Astrocyte (in vitro differentiated cells and primary cell): Measurements from ENCODE around the gene SNX3. TPM values are rescaled to one million over a fixed set of nuclear protein-coding genes. Genes with fewer than 3 reads are reported as not detected.

ENCODE experiments used
- DNase-seq: peaks from one replicate; pipeline ENCODE4 v3.0.0-alpha.2; 2010; ENCODE audit warnings: low read depth
- FAIRE-seq: peaks from 2 replicates; lab custom pipeline; 2011; peaks lifted over from hg19 to GRCh38; lab: Jason Lieb, UNC
- H2AFZ ChIP-seq: 2 replicates; pipeline ENCODE4 v1.6.0; 2012; ENCODE audit warnings: low read depth, low read length, inconsistent platforms
- H3K27ac ChIP-seq: 2 replicates; pipeline ENCODE4 v1.5.1; 2011; ENCODE audit warnings: low read depth, low read length, inconsistent platforms
- H3K27me3 ChIP-seq: 2 replicates; pipeline ENCODE4 v1.6.0; 2011; ENCODE audit warnings: low read length, inconsistent platforms; ENCODE audit not compliant: insufficient read depth
- H3K36me3 ChIP-seq: 2 replicates; pipeline ENCODE4 v1.5.1; 2011; ENCODE audit warnings: low read length, inconsistent platforms; ENCODE audit not compliant: insufficient read depth
- H3K4me1 ChIP-seq: 2 replicates; pipeline ENCODE4 v1.5.1; 2011; ENCODE audit warnings: low read length, inconsistent platforms; ENCODE audit not compliant: insufficient read depth
- H3K4me2 ChIP-seq: 2 replicates; pipeline ENCODE4 v1.6.0; 2012; ENCODE audit warnings: low read length, inconsistent platforms
- H3K4me3 ChIP-seq: 2 replicates; pipeline ENCODE4 v1.5.1; 2011; ENCODE audit warnings: low read depth, mild to moderate bottlenecking, low read length, inconsistent platforms; ENCODE audit not compliant: insufficient read depth
- H3K79me2 ChIP-seq: 2 replicates; pipeline ENCODE4 v1.6.0; 2012; ENCODE audit warnings: mild to moderate bottlenecking, low read length, inconsistent platforms; ENCODE audit not compliant: insufficient read depth
- H3K9ac ChIP-seq: 2 replicates; pipeline ENCODE4 v1.6.0; 2012; ENCODE audit warnings: mild to moderate bottlenecking, low read length, inconsistent platforms
- H3K9me3 ChIP-seq: 2 replicates; pipeline ENCODE4 v1.5.1; 2012; ENCODE audit warnings: low read depth, mild to moderate bottlenecking, low read length, inconsistent platforms; ENCODE audit not compliant: insufficient read depth
- H4K20me1 ChIP-seq: 2 replicates; pipeline ENCODE4 v1.6.0; 2012; ENCODE audit warnings: low read length, inconsistent platforms; ENCODE audit not compliant: insufficient read depth
- H3K27ac Mint-ChIP-seq: one replicate; pipeline ENCODE4 v1.8.0; 2021; ENCODE audit warnings: mild to moderate bottlenecking, mixed read lengths; ENCODE audit not compliant: unreplicated experiment
- H3K27me3 Mint-ChIP-seq: one replicate; pipeline ENCODE4 v1.8.0; 2021; ENCODE audit warnings: low read depth, mixed read lengths; ENCODE audit not compliant: unreplicated experiment
- H3K36me3 Mint-ChIP-seq: one replicate; pipeline ENCODE4 v1.8.0; 2021; ENCODE audit warnings: low read depth, mixed read lengths; ENCODE audit not compliant: unreplicated experiment
- H3K4me1 Mint-ChIP-seq: one replicate; pipeline ENCODE4 v1.8.0; 2021; ENCODE audit warnings: low read depth, mixed read lengths; ENCODE audit not compliant: unreplicated experiment
- H3K4me3 Mint-ChIP-seq: one replicate; pipeline ENCODE4 v1.8.0; 2021; ENCODE audit warnings: mild to moderate bottlenecking, moderate library complexity, mixed read lengths; ENCODE audit not compliant: unreplicated experiment
- H3K9me3 Mint-ChIP-seq: one replicate; pipeline ENCODE4 v1.8.0; 2021; ENCODE audit warnings: mild to moderate bottlenecking, mixed read lengths; ENCODE audit not compliant: unreplicated experiment
- CTCF ChIP-seq: IDR thresholded peaks from 2 replicates; pipeline ENCODE4 v1.5.1; 2011; ENCODE audit warnings: low read depth, mild to moderate bottlenecking, inconsistent platforms, low read length, moderate library complexity; ENCODE audit not compliant: insufficient read depth
- EZH2 ChIP-seq: IDR thresholded peaks from 2 replicates; pipeline ENCODE4 v1.6.1; 2012; ENCODE audit warnings: mild to moderate bottlenecking, low read length, inconsistent platforms; ENCODE audit not compliant: insufficient read depth
- total RNA-seq: library from RNA; stranded (reverse); gene quantifications from 2 replicates; pipeline ENCODE4 v1.2.1, GENCODE V29; 2021

The SNX3 gene
- total RNA-seq, 1 donor from 2014 or later = 165 TPM

GRCh38 chr6:108200631-108201030 is 60.2 kb downstream of the SNX3 start:
- no peaks in the 10 kb centered on the region for H3K79me2 ChIP-seq
- no peaks in the 10 kb centered on the region for H3K4me1 Mint-ChIP-seq
- H3K9ac ChIP-seq = no peak overlapping the region
- TF ChIP-seq CTCF = no peak
- TF ChIP-seq EZH2 = no peak
- H3K27ac Mint-ChIP-seq = no peak overlapping the region
- H3K9me3 ChIP-seq = no peaks in the 10 kb centered on the region
- DNase-seq (peak; percentile 62), FAIRE-seq (no peak)
- peaks cover 13% of the 10 kb centered on the region for H3K36me3 Mint-ChIP-seq
- H3K27me3 ChIP-seq = no peaks in the 10 kb centered on the region
- no peak overlapping the region for H3K27ac ChIP-seq
- no peaks in the 10 kb centered on the region for H3K36me3 ChIP-seq
- H3K4me3 ChIP-seq = no peak overlapping the region
- H4K20me1 ChIP-seq = no peaks in the 10 kb centered on the region
- no peak overlapping the region for H2AFZ ChIP-seq
- H3K4me1 ChIP-seq = peaks cover 7% of the 10 kb centered on the region
- H3K9me3 Mint-ChIP-seq = no peaks in the 10 kb centered on the region
- H3K27me3 Mint-ChIP-seq = no peaks in the 10 kb centered on the region
- H3K4me3 Mint-ChIP-seq = no peak overlapping the region
- no peak overlapping the region for H3K4me2 ChIP-seq

GRCh38 chr6:108200186-108200585 is 60.7 kb downstream of the SNX3 start:
- Mint-ChIP-seq H3K4me1 (no peaks in the 10 kb centered on the region), H3K4me3 (no peak overlapping the region), H3K36me3 (peaks cover 13% of the 10 kb centered on the region), H3K27ac (no peak overlapping the region), H3K9me3 (no peaks in the 10 kb centered on the region), H3K27me3 (no peaks in the 10 kb centered on the region)
- DNase-seq (no peak), FAIRE-seq (no peak)
- Histone ChIP-seq H3K36me3 (no peaks in the 10 kb centered on the region), H3K4me2 (no peak overlapping the region), H4K20me1 (no peaks in the 10 kb centered on the region), H3K27me3 (no peaks in the 10 kb centered on the region), H3K27ac (no peak overlapping the region), H3K9me3 (no peaks in the 10 kb centered on the region), H3K79me2 (no peaks in the 10 kb centered on the region), H2AFZ (no peak overlapping the region), H3K4me3 (no peak overlapping the region), H3K9ac (no peak overlapping the region), H3K4me1 (peaks cover 7% of the 10 kb centered on the region)
- TF ChIP-seq CTCF (no peak), EZH2 (no peak)

DNA sequence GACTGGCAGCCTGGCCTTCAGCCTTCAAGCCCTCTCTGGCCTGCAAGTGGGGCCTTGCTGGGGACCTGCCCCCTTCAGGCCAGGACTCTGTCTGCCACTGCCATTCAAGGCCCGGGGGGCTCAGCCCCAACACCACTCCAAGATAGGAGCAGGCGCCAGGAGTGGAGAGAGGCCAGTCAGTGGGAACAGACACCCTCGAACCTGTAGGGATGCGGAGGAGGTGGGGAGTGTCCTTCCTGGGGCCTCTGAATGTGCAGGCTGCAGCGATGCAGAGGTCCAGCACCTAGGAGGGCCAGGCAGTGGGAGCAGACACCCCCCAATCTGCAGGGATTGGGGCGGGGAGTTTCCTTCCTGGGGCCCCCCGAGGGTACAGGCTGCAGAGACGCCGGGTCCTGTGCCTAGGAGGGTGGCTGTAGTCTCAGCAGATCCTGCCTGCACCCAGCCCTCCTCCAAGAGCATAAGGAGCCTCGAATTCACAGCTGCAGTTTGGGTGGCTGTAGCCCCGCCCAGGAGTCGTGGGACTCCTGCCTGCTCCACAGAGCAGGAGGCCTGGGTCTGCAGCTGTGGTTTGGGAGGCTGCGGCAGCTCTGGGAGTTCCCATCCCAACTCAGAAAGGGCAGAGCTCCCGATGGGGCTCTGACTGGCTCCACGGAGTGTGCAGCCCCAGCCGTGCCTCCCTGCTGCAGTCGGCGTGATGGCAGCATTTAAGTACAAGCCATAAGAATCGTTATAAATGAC is 61.9 kb downstream of the SNX3 start:
- no peak for DNase-seq
- Mint-ChIP-seq H3K4me1 (no peaks in the 10 kb centered on the region), H3K9me3 (no peaks in the 10 kb centered on the region), H3K4me3 (no peak overlapping the region), H3K27me3 (peaks cover 4% of the 10 kb centered on the region), H3K27ac (no peak overlapping the region), H3K36me3 (peaks cover 13% of the 10 kb centered on the region)
- Histone ChIP-seq H3K79me2 (no peaks in the 10 kb centered on the region), H3K27me3 (peaks cover 2% of the 10 kb centered on the region), H3K9me3 (no peaks in the 10 kb centered on the region), H3K4me1 (peaks cover 7% of the 10 kb centered on the region), H3K9ac (no peak overlapping the region), H3K27ac (no peak overlapping the region), H3K4me3 (no peak overlapping the region), H3K4me2 (no peak overlapping the region), H4K20me1 (no peaks in the 10 kb centered on the region), H3K36me3 (no peaks in the 10 kb centered on the region), H2AFZ (no peak overlapping the region)
- no peak for FAIRE-seq
- TF ChIP-seq EZH2 = no peak
- TF ChIP-seq CTCF = no peak
